ENCODE results near the gene SPTLC2. TPM values are rescaled to one million over a fixed set of nuclear protein-coding genes. Genes with fewer than 3 reads are reported as not detected.
A peak's percentile ranks its signal among the peaks of the same experiment; 100 is the strongest.

SPTLC2 gene
- total RNA-seq, 1 donor from 2014 or later, result 29.9 TPM

- H3K27me3 Mint-ChIP-seq (ENCODE audit: insufficient read depth), result peaks cover 2% of the 10 kb centered on the region
- peak overlapping the region; percentile 95 for H3K4me3 Mint-ChIP-seq
- intact Hi-C loops (cut with micrococcal nuclease), result loop anchor here (1.0 to 5.0 kb wide), 9 partner anchors 8 to 519 kb away; partner anchors contain the start of genes ALKBH1, CIPC, GSTZ1 and SLIRP
- peak overlapping the region; percentile 96 for H3K27ac Mint-ChIP-seq
- DNase-seq (ENCODE audit: low spot score), result peak; percentile 8
- H3K36me3 Mint-ChIP-seq (ENCODE audit: low read depth), result peaks cover 24% of the 10 kb centered on the region
- H3K9me3 Mint-ChIP-seq, result no peaks in the 10 kb centered on the region
- peaks cover 46% of the 10 kb centered on the region for H3K4me1 Mint-ChIP-seq (ENCODE audit: low read depth)
These were observed 344 bp downstream of the SPTLC2 start for GRCh38 chr14:77616133-77616453.

DNA sequence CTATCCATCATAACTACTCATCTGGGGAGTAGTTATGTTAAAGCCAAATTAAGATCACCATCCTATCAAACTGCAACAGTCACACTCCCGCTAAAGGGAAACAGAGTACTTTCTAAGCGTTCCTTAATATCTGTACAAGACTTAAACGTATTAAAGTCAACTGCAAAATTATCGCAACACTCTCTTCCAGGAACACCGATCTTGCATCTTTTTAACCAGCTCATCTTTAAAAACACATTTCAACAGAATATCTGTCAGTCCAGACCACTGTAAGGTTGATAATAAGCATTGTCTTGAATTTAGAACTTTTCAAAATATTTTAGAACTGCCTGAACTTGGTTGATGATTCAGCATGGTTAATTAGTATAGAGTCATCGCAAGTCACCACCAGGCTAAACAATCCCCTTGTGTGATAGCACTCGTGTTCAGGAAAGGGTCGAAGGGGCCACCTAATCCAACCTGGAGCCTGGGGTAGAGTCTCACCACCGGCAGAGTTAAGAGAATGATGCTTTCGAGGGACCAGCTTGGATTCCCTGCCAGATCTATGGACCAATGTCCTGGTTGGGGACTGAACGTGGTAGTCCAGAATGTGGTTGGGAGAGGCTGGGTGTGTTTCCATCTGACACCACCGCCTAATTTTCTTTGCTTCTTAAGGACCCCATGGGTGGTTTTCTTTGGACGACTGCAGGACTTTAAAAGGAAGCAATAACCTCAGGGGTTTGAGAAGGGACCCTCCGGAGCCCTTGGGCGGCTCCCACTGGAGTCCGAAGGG lies 890 bp downstream of the SPTLC2 start:
- no peaks in the 10 kb centered on the region for H3K9me3 Mint-ChIP-seq
- intact Hi-C loops (cut with micrococcal nuclease), result loop anchor here (1.0 to 5.0 kb wide), 10 partner anchors 7 to 518 kb away; partner anchors contain the start of genes ALKBH1, CIPC, GSTZ1 and SLIRP
- peak overlapping the region; percentile 95 for H3K4me3 Mint-ChIP-seq
- H3K27me3 Mint-ChIP-seq (ENCODE audit: insufficient read depth), result peaks cover 2% of the 10 kb centered on the region
- H3K27ac Mint-ChIP-seq, result peak overlapping the region; percentile 96
- no peak for DNase-seq (ENCODE audit: low spot score)
- H3K36me3 Mint-ChIP-seq (ENCODE audit: low read depth), result peaks cover 24% of the 10 kb centered on the region
- H3K4me1 Mint-ChIP-seq (ENCODE audit: low read depth), result peaks cover 46% of the 10 kb centered on the region

- Mint-ChIP-seq H3K27ac (no peak overlapping the region), H3K4me3 (peak overlapping the region; percentile 95), H3K9me3 (no peaks in the 10 kb centered on the region), H3K36me3 (ENCODE audit: low read depth) (peaks cover 22% of the 10 kb centered on the region), H3K27me3 (ENCODE audit: insufficient read depth) (no peaks in the 10 kb centered on the region), H3K4me1 (ENCODE audit: low read depth) (peaks cover 57% of the 10 kb centered on the region)
- DNase-seq (ENCODE audit: low spot score), result no peak
- intact Hi-C loops (cut with micrococcal nuclease), result no loop called here
These were observed 3.2 kb downstream of the SPTLC2 start for GRCh38 chr14:77613201-77613600.

- no peaks in the 10 kb centered on the region for H3K27me3 Mint-ChIP-seq (ENCODE audit: insufficient read depth)
- no peak overlapping the region for H3K27ac Mint-ChIP-seq
- H3K36me3 Mint-ChIP-seq (ENCODE audit: low read depth), result peaks cover 22% of the 10 kb centered on the region
- H3K9me3 Mint-ChIP-seq, result no peaks in the 10 kb centered on the region
- peaks cover 60% of the 10 kb centered on the region for H3K4me1 Mint-ChIP-seq (ENCODE audit: low read depth)
- no peak for DNase-seq (ENCODE audit: low spot score)
- no peak overlapping the region for H3K4me3 Mint-ChIP-seq
- intact Hi-C loops (cut with micrococcal nuclease), result no loop called here
These were observed 4.3 kb downstream of the SPTLC2 start for GRCh38 chr14:77612011-77612620.

DNA sequence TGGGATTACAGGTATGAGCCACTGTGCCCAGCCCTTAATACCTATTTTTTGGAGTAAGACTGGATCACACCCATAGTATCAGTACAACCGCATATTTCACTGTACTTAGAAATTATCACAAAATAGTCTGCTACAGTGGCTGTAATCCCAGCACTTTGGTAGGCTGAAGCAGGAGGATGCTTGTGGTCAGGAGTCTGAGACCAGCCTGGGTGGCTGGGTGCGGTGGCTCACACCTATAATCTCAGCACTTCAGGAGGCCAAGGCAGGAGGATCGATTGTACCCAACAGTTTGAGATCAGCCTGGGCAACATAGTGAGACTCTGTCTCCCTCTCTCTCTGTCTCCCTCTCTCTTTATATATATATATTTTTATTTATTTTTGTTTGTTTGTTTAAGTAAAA lies 5.9 kb downstream of the SPTLC2 start:
- no peaks in the 10 kb centered on the region for H3K27me3 Mint-ChIP-seq (ENCODE audit: insufficient read depth)
- intact Hi-C loops (cut with micrococcal nuclease), result no loop called here
- H3K27ac Mint-ChIP-seq, result no peak overlapping the region
- no peaks in the 10 kb centered on the region for H3K9me3 Mint-ChIP-seq
- H3K36me3 Mint-ChIP-seq (ENCODE audit: low read depth), result peaks cover 20% of the 10 kb centered on the region
- peaks cover 65% of the 10 kb centered on the region for H3K4me1 Mint-ChIP-seq (ENCODE audit: low read depth)
- H3K4me3 Mint-ChIP-seq, result no peak overlapping the region
- DNase-seq (ENCODE audit: low spot score), result no peak

DNA sequence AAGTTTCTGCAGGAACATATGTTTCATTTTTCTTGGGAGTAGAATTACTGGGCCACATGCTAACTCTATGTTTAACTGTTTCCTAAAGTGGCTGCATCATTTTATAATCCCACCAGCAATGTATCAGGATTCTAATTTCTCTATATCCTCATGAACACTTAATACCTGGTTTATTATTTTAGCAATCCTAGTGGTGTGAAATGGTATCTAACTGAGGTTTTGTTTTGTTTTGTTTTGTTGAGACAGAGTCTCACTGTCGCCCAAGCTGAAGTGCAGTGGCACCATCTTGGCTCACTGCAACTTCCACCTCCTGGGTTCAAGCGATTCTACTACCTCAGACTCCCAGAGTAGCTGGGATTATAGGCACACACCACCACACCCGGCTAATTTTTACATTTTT lies 6.5 kb downstream of the SPTLC2 start:
- H3K9me3 Mint-ChIP-seq, result no peaks in the 10 kb centered on the region
- H3K36me3 Mint-ChIP-seq (ENCODE audit: low read depth), result peaks cover 14% of the 10 kb centered on the region
- no peak overlapping the region for H3K4me3 Mint-ChIP-seq
- peaks cover 65% of the 10 kb centered on the region for H3K4me1 Mint-ChIP-seq (ENCODE audit: low read depth)
- DNase-seq (ENCODE audit: low spot score), result no peak
- intact Hi-C loops (cut with micrococcal nuclease), result no loop called here
- H3K27me3 Mint-ChIP-seq (ENCODE audit: insufficient read depth), result no peaks in the 10 kb centered on the region
- no peak overlapping the region for H3K27ac Mint-ChIP-seq

- no peak for DNase-seq (ENCODE audit: low spot score)
- no peaks in the 10 kb centered on the region for H3K27me3 Mint-ChIP-seq (ENCODE audit: insufficient read depth)
- intact Hi-C loops (cut with micrococcal nuclease), result loop anchor here (1.0 kb wide), 3 partner anchors 8 to 15 kb away; partner anchors contain the start of gene SPTLC2
- H3K36me3 Mint-ChIP-seq (ENCODE audit: low read depth), result no peaks in the 10 kb centered on the region
- H3K27ac Mint-ChIP-seq, result peak overlapping the region; percentile 89
- H3K4me3 Mint-ChIP-seq, result peak overlapping the region; percentile 78
- H3K4me1 Mint-ChIP-seq (ENCODE audit: low read depth), result peaks cover 60% of the 10 kb centered on the region
- no peaks in the 10 kb centered on the region for H3K9me3 Mint-ChIP-seq
These were observed 8.6 kb downstream of the SPTLC2 start for GRCh38 chr14:77607741-77608302.

GRCh38 chr14:77605392-77605972 lies 11.0 kb downstream of the SPTLC2 start:
- H3K27me3 Mint-ChIP-seq (ENCODE audit: insufficient read depth), result no peaks in the 10 kb centered on the region
- H3K36me3 Mint-ChIP-seq (ENCODE audit: low read depth), result no peaks in the 10 kb centered on the region

DNA sequence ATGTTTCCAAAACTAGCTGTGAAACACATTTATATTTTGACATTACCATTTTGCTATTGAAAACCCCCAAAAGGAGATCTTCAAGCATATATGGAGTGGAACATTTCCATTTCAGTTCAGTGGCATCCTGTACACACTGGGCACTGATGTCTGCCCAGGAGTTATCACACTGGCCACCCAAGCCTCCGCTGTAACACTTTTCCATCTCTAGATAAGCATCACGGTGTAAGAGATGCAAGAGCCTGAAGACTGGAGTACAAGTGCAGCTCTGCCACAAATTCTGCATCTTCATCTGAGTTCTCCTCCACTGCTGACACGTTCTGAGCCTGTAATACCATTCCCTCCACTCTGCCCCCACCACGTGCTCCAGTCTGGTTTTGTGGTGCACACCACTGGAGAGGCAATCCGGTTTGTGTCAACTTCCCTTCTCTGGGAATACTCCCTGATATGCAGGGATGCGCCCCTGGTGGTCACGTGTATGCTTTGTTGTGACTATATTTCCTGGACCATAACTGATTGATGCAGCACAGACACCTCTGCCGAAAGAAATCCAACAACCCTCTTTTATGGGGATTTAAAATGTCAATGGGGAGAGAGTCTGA lies 12.7 kb downstream of the SPTLC2 start:
- no peak overlapping the region for H3K4me3 Mint-ChIP-seq
- H3K4me1 Mint-ChIP-seq (ENCODE audit: low read depth), result peaks cover 79% of the 10 kb centered on the region
- no peaks in the 10 kb centered on the region for H3K36me3 Mint-ChIP-seq (ENCODE audit: low read depth)
- H3K27ac Mint-ChIP-seq, result peak overlapping the region; percentile 35
- intact Hi-C loops (cut with micrococcal nuclease), result no loop called here
- DNase-seq (ENCODE audit: low spot score), result no peak
- no peaks in the 10 kb centered on the region for H3K27me3 Mint-ChIP-seq (ENCODE audit: insufficient read depth)
- H3K9me3 Mint-ChIP-seq, result no peaks in the 10 kb centered on the region

More at GRCh38 chr14:77605392-77605972, 11.0 kb downstream of the SPTLC2 start:
- Mint-ChIP-seq H3K9me3 (no peaks in the 10 kb centered on the region), H3K4me3 (no peak overlapping the region), H3K4me1 (ENCODE audit: low read depth) (peaks cover 70% of the 10 kb centered on the region), H3K27ac (peak overlapping the region; percentile 13)
- DNase-seq (ENCODE audit: low spot score), result no peak
- intact Hi-C loops (cut with micrococcal nuclease), result no loop called here

DNA sequence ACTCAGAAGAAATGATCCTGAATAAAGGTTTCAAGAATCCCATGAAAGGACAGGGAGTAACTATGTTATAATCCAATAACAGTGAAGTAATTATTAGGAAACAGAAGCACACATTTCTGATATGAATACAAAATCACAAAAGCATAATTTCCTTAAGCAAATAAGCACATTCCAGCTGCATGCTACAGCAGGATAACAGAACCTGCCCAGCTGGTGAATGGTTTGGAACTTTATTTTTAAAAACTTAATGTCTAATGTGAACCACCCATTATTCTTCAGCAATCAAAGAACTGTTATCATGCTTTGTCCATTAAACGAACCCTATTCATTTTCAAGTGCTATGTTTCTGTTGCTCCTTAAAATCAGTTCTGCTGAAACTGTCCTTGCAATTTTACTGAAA lies 13.4 kb downstream of the SPTLC2 start:
- H3K27me3 Mint-ChIP-seq (ENCODE audit: insufficient read depth), result no peaks in the 10 kb centered on the region
- no peak overlapping the region for H3K4me3 Mint-ChIP-seq
- H3K27ac Mint-ChIP-seq, result no peak overlapping the region
- intact Hi-C loops (cut with micrococcal nuclease), result no loop called here
- no peaks in the 10 kb centered on the region for H3K9me3 Mint-ChIP-seq
- no peak for DNase-seq (ENCODE audit: low spot score)
- H3K36me3 Mint-ChIP-seq (ENCODE audit: low read depth), result no peaks in the 10 kb centered on the region
- peaks cover 79% of the 10 kb centered on the region for H3K4me1 Mint-ChIP-seq (ENCODE audit: low read depth)

DNA sequence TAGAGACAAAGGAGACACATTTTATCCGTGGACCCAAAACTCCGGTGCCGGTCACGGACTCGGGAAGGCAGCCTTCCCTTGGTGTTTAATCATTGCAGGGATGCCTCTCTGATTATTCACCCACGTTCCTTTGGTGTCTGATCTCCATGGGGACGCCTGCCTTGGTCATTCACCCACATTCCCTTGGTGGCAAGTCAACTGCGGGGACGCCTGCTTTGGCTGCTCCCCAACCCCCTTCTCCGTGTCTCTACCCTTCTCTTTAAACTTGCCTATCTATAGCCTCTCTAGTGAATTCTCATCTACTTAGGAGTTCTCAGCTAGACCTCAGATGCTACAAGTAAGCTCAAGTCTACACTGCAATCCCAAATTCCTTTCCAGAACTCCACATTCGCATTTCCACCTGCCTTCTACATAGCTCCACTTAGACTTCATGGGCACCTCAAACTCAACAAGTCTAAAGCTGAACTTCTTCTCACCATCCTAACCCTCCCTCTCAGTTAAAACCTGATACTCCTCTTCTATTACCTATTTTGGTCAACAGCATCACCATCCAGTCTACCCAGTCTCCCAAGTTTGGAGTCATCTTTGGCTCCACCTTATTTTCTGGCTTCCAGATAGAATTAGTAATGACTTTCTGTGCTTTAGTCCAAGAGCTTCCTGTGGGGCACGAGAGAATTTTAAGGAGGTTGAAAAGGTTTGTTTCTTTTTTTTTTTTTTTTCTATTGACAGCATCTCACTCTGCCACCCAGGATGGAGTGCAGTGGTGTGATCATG lies 14.4 kb downstream of the SPTLC2 start:
- Mint-ChIP-seq H3K4me3 (no peak overlapping the region), H3K9me3 (no peaks in the 10 kb centered on the region), H3K27me3 (ENCODE audit: insufficient read depth) (no peaks in the 10 kb centered on the region), H3K36me3 (ENCODE audit: low read depth) (no peaks in the 10 kb centered on the region), H3K27ac (peak overlapping the region; percentile 5), H3K4me1 (ENCODE audit: low read depth) (peaks cover 69% of the 10 kb centered on the region)
- DNase-seq (ENCODE audit: low spot score), result no peak
- intact Hi-C loops (cut with micrococcal nuclease), result no loop called here

GRCh38 chr14:77599889-77600288 lies 16.5 kb downstream of the SPTLC2 start:
- Mint-ChIP-seq H3K27me3 (ENCODE audit: insufficient read depth) (no peaks in the 10 kb centered on the region), H3K4me1 (ENCODE audit: low read depth) (peaks cover 50% of the 10 kb centered on the region), H3K36me3 (ENCODE audit: low read depth) (peaks cover 5% of the 10 kb centered on the region), H3K4me3 (no peak overlapping the region), H3K27ac (no peak overlapping the region), H3K9me3 (no peaks in the 10 kb centered on the region)
- DNase-seq (ENCODE audit: low spot score), result no peak
- intact Hi-C loops (cut with micrococcal nuclease), result loop anchor here (1.0 to 2.0 kb wide), 2 partner anchors 7 to 17 kb away; partner anchors contain the start of gene SPTLC2

All from activated T-helper 1 cell treated with anti-CD3 and anti-CD28 coated beads, Interleukin-12 subunit alpha, Interleukin-12 subunit beta, Interleukin-2, Interleukin-4 antibody, amounts not matched to agents 30 ng/mL and 10 ng/mL and 1 ng/mL, durations not matched to agents 14 hours and 24 hours and 36 hours (primary cell).